Coronary artery (tissue), 2 donors: ENCODE results near the gene RASAL2.

Experiments used
- DNase-seq: peaks from one replicate; pipeline ENCODE4 v3.0.0-alpha.2; 2017; ENCODE audit warnings: low spot score
- H3K27ac ChIP-seq, 2 donors: fragments of 200-600 bp; sonication (generic); one replicate each; pipeline ENCODE4 v1.5.1; 2016 to 2019
- H3K4me3 ChIP-seq: fragments of 200-600 bp; sonication (generic); 2 replicates; pipeline ENCODE4 v1.5.1; 2016; ENCODE audit warnings: mild to moderate bottlenecking, moderate library complexity
- CTCF ChIP-seq: fragments of 200-600 bp; sonication (generic); IDR thresholded peaks from one replicate; pipeline ENCODE4 v1.5.1; 2019; ENCODE audit warnings: antibody characterized with exemption

The RASAL2 gene

GRCh38 chr1:178277793-178278530 lies 184.1 kb downstream of the RASAL2 start:
- Histone ChIP-seq H3K4me3 (no peak overlapping the region), H3K27ac (no peak overlapping the region)
- no peak for DNase-seq
- no peak for TF ChIP-seq CTCF

GRCh38 chr1:178278916-178279686 lies 185.2 kb downstream of the RASAL2 start:
- TF ChIP-seq CTCF: no peak

GRCh38 chr1:178282949-178283367 lies 189.1 kb downstream of the RASAL2 start:
- no peak overlapping the region for H3K27ac ChIP-seq
- DNase-seq: no peak
- TF ChIP-seq CTCF: no peak
- H3K4me3 ChIP-seq: no peak overlapping the region

More at GRCh38 chr1:178278916-178279686, 185.2 kb downstream of the RASAL2 start:
- DNase-seq: no peak
- no peak overlapping the region for H3K27ac ChIP-seq
- H3K4me3 ChIP-seq: no peak overlapping the region

- DNase-seq: no peak
- H3K27ac ChIP-seq: no peak overlapping the region
- no peak for TF ChIP-seq CTCF
- H3K4me3 ChIP-seq: no peak overlapping the region
These were observed 189.5 kb downstream of the RASAL2 start for GRCh38 chr1:178283409-178283808.

- Histone ChIP-seq H3K27ac (no peak overlapping the region), H3K4me3 (no peak overlapping the region)
- no peak for DNase-seq
- no peak for TF ChIP-seq CTCF
These were observed 190.2 kb downstream of the RASAL2 start for GRCh38 chr1:178284058-178284457.

GRCh38 chr1:178291166-178291565 lies 197.3 kb downstream of the RASAL2 start:
- TF ChIP-seq CTCF: no peak
- no peak for DNase-seq
- Histone ChIP-seq H3K4me3 (no peak overlapping the region), H3K27ac (no peak overlapping the region)
